ENCODE data around the gene PSMD11. TPM values are rescaled to one million over a fixed set of nuclear protein-coding genes. Genes with fewer than 3 reads are reported as not detected.

PSMD11 gene
- total and polyA plus RNA-seq, 2 of the 13 experiments (the other 11 are each of a cell fraction or from before 2014, with no cell fraction given): 69.8 to 152 TPM

- no peak for TF ChIP-seq FUBP1 (CRISPR knock-in tag; IDR thresholded peaks at IDR 0.05; ENCODE audit: borderline replicate concordance)
- TF ChIP-seq POGK (CRISPR knock-in tag; conservative IDR thresholded peaks at IDR 0.05): 0 out of 2 replicates have a peak, but pooled peaks have one; percentile 6
- no peak for TF ChIP-seq SOX6 (IDR thresholded peaks at IDR 0.05)
- TF ChIP-seq SOX6 (CRISPR knock-in tag; IDR thresholded peaks at IDR 0.05): no peak
- TF ChIP-seq AGO2 (optimal IDR thresholded peaks at IDR 0.05; ENCODE audit: low read depth, low read length): peak; percentile 12
- TF ChIP-seq ZNF670 (CRISPR knock-in tag; IDR thresholded peaks at IDR 0.05; ENCODE audit: borderline replicate concordance): no peak
- TF ChIP-seq RAD21 (CRISPR knock-in tag; IDR thresholded peaks at IDR 0.05): peak; percentile 40; the same call in 1 of the 2 replicates
- peak; percentile 91 for TF ChIP-seq ZBTB14 (CRISPR knock-in tag; IDR thresholded peaks at IDR 0.05)
- no peak for TF ChIP-seq GATAD1 (CRISPR knock-in tag; IDR thresholded peaks at IDR 0.05)
- peak; percentile 24; the same call in 1 of the 2 replicates for TF ChIP-seq ZNF709 (CRISPR knock-in tag; IDR thresholded peaks at IDR 0.05)
- TF ChIP-seq CCDC6 (CRISPR knock-in tag; IDR thresholded peaks at IDR 0.05): peak; percentile 27; the same call in 1 of the 2 replicates
- peak; percentile 7 for TF ChIP-seq HNRNPLL (IDR thresholded peaks at IDR 0.05; ENCODE audit: low read depth, low read length, poor library complexity, severe bottlenecking)
- no peak for TF ChIP-seq ZNF143 (CRISPR knock-in tag; IDR thresholded peaks at IDR 0.05)
- peak; percentile 18; the same call in 1 of the 2 replicates for TF ChIP-seq TMF1 (CRISPR knock-in tag; IDR thresholded peaks at IDR 0.05; ENCODE audit: low read depth)
- TF ChIP-seq ERF (CRISPR knock-in tag; IDR thresholded peaks at IDR 0.05): 0 out of 2 replicates have a peak, but pooled peaks have one; percentile 13
- TF ChIP-seq HDAC1 (CRISPR knock-in tag; IDR thresholded peaks at IDR 0.05): 0 out of 2 replicates have a peak, but pooled peaks have one; percentile 1
- TF ChIP-seq MAFK (conservative IDR thresholded peaks at IDR 0.05 in 1 of 2, IDR thresholded peaks at IDR 0.05 in 1 of 2; ENCODE audit: low read length in 2 of 2): no peak
- TF ChIP-seq TFDP2 (CRISPR knock-in tag; IDR thresholded peaks at IDR 0.05): no peak
- no peak for TF ChIP-seq SUZ12 (IDR thresholded peaks at IDR 0.05; ENCODE audit: low read depth, low read length)
- TF ChIP-seq SSRP1 (CRISPR knock-in tag; IDR thresholded peaks at IDR 0.05): no peak
- TF ChIP-seq ZNF335 (CRISPR knock-in tag; IDR thresholded peaks at IDR 0.05): no peak
Observed at GRCh38 chr17:32486701-32487472, 42.6 kb downstream of the PSMD11 start, which contains the start of gene CDK5R1 (continued).
